Esophagus squamous epithelium (tissue), 5 donors: ENCODE results near the gene CHI3L1. TPM values are rescaled to one million over a fixed set of nuclear protein-coding genes. Genes with fewer than 3 reads are reported as not detected.

Experiments used
- DNase-seq: peaks from one replicate; lab custom pipeline; 2025; lab: John Stamatoyannopoulos, UW
- H3K27ac ChIP-seq, 4 donors: fragments of 200-600 bp; sonication (generic); one replicate each; pipeline ENCODE4 v1.5.1; 2016 to 2019; ENCODE audit warnings: mild to moderate bottlenecking in 1 of 4
- H3K27me3 ChIP-seq, 4 donors: fragments of 200-600 bp; sonication (generic); 1 replicate in 3 of 4; 2 replicates in 1 of 4; pipeline versions ENCODE4 v1.5.1 to v1.6.0; 2017 to 2021; ENCODE audit warnings: antibody characterized with exemption in 1 of 4
- H3K36me3 ChIP-seq, 3 donors: fragments of 200-600 bp; sonication (generic); one replicate each; pipeline ENCODE4 v1.5.1; 2016 to 2019
- H3K4me1 ChIP-seq, 3 donors: fragments of 200-600 bp; sonication (generic); one replicate each; pipeline ENCODE4 v1.5.1; 2017 to 2019
- H3K4me3 ChIP-seq, 4 donors: fragments of 200-600 bp; sonication (generic); 1 replicate in 3 of 4; 2 replicates in 1 of 4; pipeline ENCODE4 v1.5.1; 2016 to 2019; ENCODE audit warnings: mild to moderate bottlenecking in 2 of 4, moderate library complexity in 1 of 4
- H3K9me3 ChIP-seq, 3 donors: fragments of 200-600 bp; sonication (generic); one replicate each; pipeline ENCODE4 v1.5.1; 2016 to 2019
- POLR2A ChIP-seq, 4 donors: fragments of 450-650 bp; IDR thresholded peaks; one replicate each; pipeline ENCODE4 v1.6.1; 2017; ENCODE audit warnings: antibody characterized with exemption in 4 of 4, mild to moderate bottlenecking in 4 of 4, moderate library complexity in 3 of 4
- WGBS, 2 donors: methylation state at CpG; one replicate each; pipeline ENCODE4 v1.1.5; 2018; 5-methylcytosine and 5-hydroxymethylcytosine counted together
- intact Hi-C: fragments of 100-400 bp; cut with DNase I; formaldehyde crosslinking; loops from one replicate; pipeline ENCODE4 v1.15.0; 2022
- total RNA-seq, 4 donors: library from RNA; depleted of rRNA; stranded (reverse); fragments of >200 nt; gene quantifications; one replicate each; pipeline ENCODE4 v1.1.0, GENCODE V29; 2016
- TF ChIP-seq, protein P1 (sequence below), 6 experiments: fragments of 450-650 bp in 4 of 6; fragments of 200-600 bp in 2 of 6; sonication (generic) in 2 of 6; IDR thresholded peaks; one replicate each; pipeline ENCODE4 v1.5.1; 2016 to 2019; ENCODE audit warnings: antibody characterized with exemption in 6 of 6, mild to moderate bottlenecking in 4 of 6, moderate library complexity in 4 of 6
- donor health status: DM: yes; HTN: yes; CAD: no.

CHI3L1 gene
- total RNA-seq, 4 donors from 2014 or later = 0.38 to 10.9 (median 9.1) TPM

DNA sequence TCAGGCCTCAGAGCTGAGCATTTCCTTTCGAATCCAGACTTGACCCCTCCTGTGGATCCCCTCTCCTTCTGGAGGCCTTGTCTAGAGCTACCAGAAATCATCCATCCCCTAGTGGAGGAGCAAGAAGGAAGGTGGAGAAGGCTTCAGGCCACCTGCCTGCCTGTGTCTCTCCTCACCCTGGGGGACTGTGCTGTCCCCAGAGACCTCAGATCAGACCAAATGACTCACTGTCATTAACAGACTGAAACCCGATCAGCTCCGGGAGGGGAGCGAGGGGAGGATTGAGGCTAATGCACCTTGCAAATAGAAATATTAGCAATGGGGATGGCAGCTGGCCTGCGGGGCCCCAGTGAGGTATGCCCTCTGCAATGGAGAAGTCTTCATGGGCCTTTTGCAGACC lies 12.9 kb downstream of the CHI3L1 start:
- no peak for TF ChIP-seq POLR2A (IDR thresholded peaks at IDR 0.05)
- TF ChIP-seq, protein P1, sequence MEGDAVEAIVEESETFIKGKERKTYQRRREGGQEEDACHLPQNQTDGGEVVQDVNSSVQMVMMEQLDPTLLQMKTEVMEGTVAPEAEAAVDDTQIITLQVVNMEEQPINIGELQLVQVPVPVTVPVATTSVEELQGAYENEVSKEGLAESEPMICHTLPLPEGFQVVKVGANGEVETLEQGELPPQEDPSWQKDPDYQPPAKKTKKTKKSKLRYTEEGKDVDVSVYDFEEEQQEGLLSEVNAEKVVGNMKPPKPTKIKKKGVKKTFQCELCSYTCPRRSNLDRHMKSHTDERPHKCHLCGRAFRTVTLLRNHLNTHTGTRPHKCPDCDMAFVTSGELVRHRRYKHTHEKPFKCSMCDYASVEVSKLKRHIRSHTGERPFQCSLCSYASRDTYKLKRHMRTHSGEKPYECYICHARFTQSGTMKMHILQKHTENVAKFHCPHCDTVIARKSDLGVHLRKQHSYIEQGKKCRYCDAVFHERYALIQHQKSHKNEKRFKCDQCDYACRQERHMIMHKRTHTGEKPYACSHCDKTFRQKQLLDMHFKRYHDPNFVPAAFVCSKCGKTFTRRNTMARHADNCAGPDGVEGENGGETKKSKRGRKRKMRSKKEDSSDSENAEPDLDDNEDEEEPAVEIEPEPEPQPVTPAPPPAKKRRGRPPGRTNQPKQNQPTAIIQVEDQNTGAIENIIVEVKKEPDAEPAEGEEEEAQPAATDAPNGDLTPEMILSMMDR (IDR thresholded peaks at IDR 0.05) = no peak
- 76 to 93% methylated on average over 3 to 5 of the region's 5 CpGs for WGBS, 2 donors
- H3K4me1 ChIP-seq = peaks cover 0 to 34% (median 6%) of the 10 kb centered on the region in 3 donors
- H3K27me3 ChIP-seq = peaks cover 0 to 16% (median 0%) of the 10 kb centered on the region in 4 donors
- no peak for DNase-seq
- H3K27ac ChIP-seq = no peak overlapping the region
- no peak overlapping the region for H3K4me3 ChIP-seq
- intact Hi-C loops = no loop called here
- H3K36me3 ChIP-seq = no peaks in the 10 kb centered on the region
- no peaks in the 10 kb centered on the region for H3K9me3 ChIP-seq

DNA sequence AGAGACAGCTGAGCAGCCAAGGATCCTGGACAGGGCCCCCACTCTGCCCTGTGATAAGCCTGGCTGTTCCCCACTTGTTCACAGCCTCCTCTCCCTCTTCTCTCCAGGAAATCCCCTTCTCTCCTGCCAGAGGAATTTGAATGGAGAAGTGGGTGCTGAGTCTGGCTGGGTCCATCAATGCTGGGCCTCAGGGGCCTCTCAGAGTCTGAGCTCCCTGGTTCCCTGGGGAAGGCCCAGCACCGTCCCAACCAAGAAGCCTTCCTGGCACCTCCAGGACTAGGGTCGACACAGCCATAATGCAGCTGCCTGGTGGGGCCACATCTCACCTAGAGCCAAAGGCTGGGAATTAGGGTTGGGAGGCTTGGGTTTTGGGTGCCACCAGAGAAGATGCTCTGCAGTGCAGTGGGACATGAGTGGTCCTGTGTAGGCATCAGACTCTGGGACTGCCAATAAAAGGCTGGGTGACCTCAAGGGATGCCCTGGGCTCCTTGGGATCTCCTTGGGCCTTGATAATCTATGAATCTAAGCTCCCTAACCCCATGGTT lies 13.4 kb downstream of the CHI3L1 start:
- peaks cover 0 to 16% (median 0%) of the 10 kb centered on the region in 4 donors for H3K27me3 ChIP-seq
- DNase-seq = no peak
- H3K9me3 ChIP-seq = no peaks in the 10 kb centered on the region
- no peak overlapping the region for H3K4me3 ChIP-seq
- no peaks in the 10 kb centered on the region for H3K36me3 ChIP-seq
- H3K4me1 ChIP-seq = peaks cover 0 to 34% (median 6%) of the 10 kb centered on the region in 3 donors
- intact Hi-C loops = no loop called here
- TF ChIP-seq, protein P1 (IDR thresholded peaks at IDR 0.05) = no peak
- TF ChIP-seq POLR2A (IDR thresholded peaks at IDR 0.05) = no peak
- no peak overlapping the region for H3K27ac ChIP-seq
- 83% methylated on average over 1 of the region's 2 CpGs; no CpG with 5 or more reads in 1 of the 2 donors for WGBS, 2 donors

DNA sequence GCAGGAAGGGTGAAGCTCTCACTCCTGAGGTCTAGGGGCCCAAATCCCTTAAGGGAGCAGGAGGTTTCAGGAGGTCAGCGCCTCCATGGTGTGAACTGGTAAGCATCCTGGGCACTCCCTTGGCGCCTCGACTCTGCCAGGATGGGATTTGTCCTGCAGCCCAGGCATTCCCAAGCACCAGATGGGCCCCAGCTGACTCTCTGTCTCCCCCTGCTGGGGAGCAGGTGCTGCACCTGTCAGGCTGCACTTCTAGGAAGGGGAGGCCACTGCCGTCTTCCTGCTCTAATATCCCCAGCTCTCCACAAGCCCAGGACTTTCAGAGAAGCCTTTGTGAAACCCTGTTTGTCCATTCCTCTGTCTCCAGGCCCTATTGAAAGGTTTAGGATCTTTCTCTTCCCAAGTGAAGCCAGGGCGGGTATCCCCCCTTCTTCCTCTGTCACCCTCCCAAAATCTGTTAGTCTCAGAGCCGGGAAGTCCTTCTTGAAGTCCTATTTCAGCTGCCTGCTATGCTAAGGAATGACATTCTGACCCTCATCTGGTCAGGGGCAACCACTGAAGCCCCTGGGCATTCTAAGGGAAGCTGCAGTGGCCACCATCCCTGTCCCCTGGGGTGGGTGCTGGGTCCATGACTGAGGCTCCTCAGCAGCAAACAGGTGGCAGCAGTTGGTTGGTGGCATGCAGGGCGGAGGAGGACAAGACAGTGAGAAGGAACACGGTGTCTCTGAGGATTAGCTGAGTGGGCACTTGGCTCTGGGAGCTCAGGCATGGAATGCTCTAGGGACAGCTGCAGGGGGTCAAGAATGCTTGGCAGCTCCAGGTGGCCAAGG lies 14.1 kb downstream of the CHI3L1 start:
- no peak for TF ChIP-seq POLR2A (IDR thresholded peaks at IDR 0.05)
- TF ChIP-seq, protein P1 (IDR thresholded peaks at IDR 0.05) = peak in 5 of 6 experiments; percentile 65 to 90 (median 74)
- Histone ChIP-seq H3K4me3 (no peak overlapping the region), H3K36me3 (no peaks in the 10 kb centered on the region), H3K27me3 (peaks cover 0 to 19% (median 0%) of the 10 kb centered on the region in 4 donors), H3K9me3 (no peaks in the 10 kb centered on the region), H3K4me1 (peaks cover 0 to 29% (median 2%) of the 10 kb centered on the region in 3 donors), H3K27ac (no peak overlapping the region)
- intact Hi-C loops = no loop called here
- WGBS, 2 donors = 36 to 74% methylated on average over 3 of the region's 8 CpGs
- no peak for DNase-seq

DNA sequence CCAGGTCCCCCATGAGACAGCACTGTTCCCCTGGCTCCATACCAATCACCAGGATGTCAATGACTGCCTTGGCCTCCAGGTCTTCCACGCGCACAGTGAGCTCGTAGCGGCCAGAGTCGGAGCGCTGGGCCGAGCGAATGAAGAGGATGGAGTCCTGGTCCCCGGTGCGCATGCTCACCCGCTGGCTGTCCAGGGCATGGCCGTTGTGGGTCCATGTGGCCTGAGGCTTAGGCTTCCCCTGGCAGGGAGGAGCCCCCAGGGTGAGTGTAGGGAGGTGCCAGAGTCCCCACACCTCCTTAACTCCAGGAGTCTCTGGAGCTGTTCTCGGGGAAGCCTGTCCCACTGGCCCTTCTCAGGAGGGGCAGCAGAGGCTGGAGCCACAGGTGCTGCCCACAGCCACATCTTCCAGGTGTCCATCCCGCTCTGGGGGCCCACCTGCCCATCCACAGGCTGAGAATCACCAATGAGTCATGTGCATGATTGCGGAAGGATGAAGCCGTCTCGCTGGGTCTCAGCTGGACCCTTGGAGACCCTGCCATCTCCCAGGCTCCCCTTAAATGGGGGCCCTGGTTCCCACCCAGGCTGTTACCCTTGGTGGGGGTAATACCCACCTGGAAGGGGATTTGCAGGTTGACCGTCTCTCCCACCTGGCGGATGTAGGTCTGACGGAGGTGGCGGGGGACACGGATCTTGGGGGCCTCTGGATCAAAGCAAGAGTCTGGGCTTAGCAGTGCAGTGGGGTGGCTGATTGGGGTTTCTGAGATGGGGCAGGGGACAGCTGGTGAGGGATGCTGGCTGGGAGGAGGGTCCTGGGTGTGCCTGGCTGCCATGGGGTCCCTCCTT lies 14.9 kb downstream of the CHI3L1 start:
- no peak overlapping the region for H3K4me3 ChIP-seq
- H3K36me3 ChIP-seq = no peaks in the 10 kb centered on the region
- no peak for TF ChIP-seq POLR2A (IDR thresholded peaks at IDR 0.05)
- TF ChIP-seq, protein P1 (IDR thresholded peaks at IDR 0.05) = no peak
- WGBS, 2 donors = 93% methylated on average over 3 of the region's 22 CpGs; no CpG with 5 or more reads in 1 of the 2 donors
- peaks cover 0 to 25% (median 0%) of the 10 kb centered on the region in 4 donors for H3K27me3 ChIP-seq
- peaks cover 0 to 21% (median 0%) of the 10 kb centered on the region in 3 donors for H3K4me1 ChIP-seq
- H3K27ac ChIP-seq = no peak overlapping the region
- DNase-seq = no peak
- H3K9me3 ChIP-seq = no peaks in the 10 kb centered on the region
- intact Hi-C loops = no loop called here
